H1 (cell line): Measurements from ENCODE around the gene POLR3H. TPM values are rescaled to one million over a fixed set of nuclear protein-coding genes. Genes with fewer than 3 reads are reported as not detected.

Experiments
- CTCF ChIA-PET: fragments of 300-600 bp; sonication (Branson Sonifier 250); formaldehyde crosslinking; loops from one replicate; lab custom pipeline; 2021; ENCODE audit not compliant: partially characterized antibody; lab: Charles Lee
- POLR2A ChIA-PET: fragments of 300-600 bp; sonication (Branson Sonifier 250); formaldehyde crosslinking; loops from one replicate; lab custom pipeline; 2021; ENCODE audit warnings: inconsistent platforms; ENCODE audit not compliant: partially characterized antibody; lab: Charles Lee
- DNase-seq, 2 experiments: peaks; one replicate each; pipeline versions ENCODE4 v3.0.0 to v3.0.0-alpha.2; 2010 to 2022; ENCODE audit warnings: low spot score in 2 of 2, low read depth in 1 of 2, mixed read lengths in 1 of 2
- FAIRE-seq: peaks from 2 replicates; lab custom pipeline; 2011; peaks lifted over from hg19 to GRCh38; lab: Jason Lieb, UNC
- H2AFZ ChIP-seq: 2 replicates; pipeline ENCODE4 v1.8.1; 2012; ENCODE audit warnings: low read length, inconsistent platforms
- H2AK5ac ChIP-seq: 2 replicates; pipeline ENCODE4 v1.6.1; 2013; ENCODE audit warnings: low read depth, low read length
- H2BK120ac ChIP-seq: replicated peaks from 2 replicates; pipeline ENCODE3; 2013; ENCODE audit warnings: low read depth, low read length, inconsistent platforms
- H2BK12ac ChIP-seq: 2 replicates; pipeline ENCODE4 v1.6.1; 2013; ENCODE audit warnings: low read depth, low read length
- H2BK15ac ChIP-seq: 2 replicates; pipeline ENCODE4 v1.6.1; 2013; ENCODE audit warnings: low read length
- H2BK20ac ChIP-seq: 2 replicates; pipeline ENCODE4 v1.6.1; 2013; ENCODE audit warnings: low read length
- H2BK5ac ChIP-seq: 2 replicates; pipeline ENCODE4 v1.6.1; 2013; ENCODE audit warnings: low read depth, low read length
- H3K14ac ChIP-seq: 2 replicates; pipeline ENCODE4 v1.6.1; 2013; ENCODE audit warnings: inconsistent platforms; ENCODE audit not compliant: insufficient read length
- H3K18ac ChIP-seq: 2 replicates; pipeline ENCODE4 v1.6.1; 2013; ENCODE audit warnings: low read length; ENCODE audit errors: extremely low read depth
- H3K23ac ChIP-seq: 2 replicates; pipeline ENCODE4 v1.6.1; 2013; ENCODE audit warnings: inconsistent platforms; ENCODE audit not compliant: insufficient read length
- H3K23me2 ChIP-seq: 2 replicates; pipeline ENCODE4 v1.6.1; 2013; ENCODE audit warnings: low read depth, low read length
- H3K27ac ChIP-seq: 2 replicates; pipeline ENCODE4 v1.6.1; 2011; ENCODE audit warnings: low read depth, low read length, inconsistent platforms
- H3K27me3 ChIP-seq, 4 experiments: replicated peaks in 1 of 4; 1 replicate in 1 of 4; 2 replicates in 3 of 4; pipeline versions ENCODE4 v1.6.1 to v1.8.1; 2011 to 2013; ENCODE audit warnings: low read length in 3 of 4, mild to moderate bottlenecking in 3 of 4, inconsistent platforms in 2 of 4, mixed read lengths in 2 of 4, moderate library complexity in 1 of 4; ENCODE audit not compliant: control insufficient read depth in 3 of 4, insufficient read depth in 3 of 4; ENCODE audit errors: extremely low read depth in 1 of 4
- H3K36me3 ChIP-seq, 4 experiments: 2 replicates each; pipeline versions ENCODE4 v1.6.1 to v1.8.1; 2011 to 2013; ENCODE audit warnings: mild to moderate bottlenecking in 4 of 4, low read length in 3 of 4, moderate library complexity in 2 of 4, control low read depth in 1 of 4, inconsistent platforms in 1 of 4; ENCODE audit not compliant: insufficient read depth in 4 of 4, control insufficient read depth in 2 of 4
- H3K4ac ChIP-seq: replicated peaks from 2 replicates; pipeline ENCODE3; 2013; ENCODE audit warnings: low read length, low read depth, mixed read lengths, inconsistent platforms; ENCODE audit not compliant: insufficient read length
- H3K4me1 ChIP-seq, 4 experiments: replicated peaks in 1 of 4; 1 replicate in 1 of 4; 2 replicates in 3 of 4; pipeline versions ENCODE4 v1.6.1 to v1.8.1; 2011 to 2013; ENCODE audit warnings: low read length in 3 of 4, inconsistent platforms in 2 of 4, mixed read lengths in 1 of 4; ENCODE audit not compliant: insufficient read depth in 4 of 4, control insufficient read depth in 3 of 4
- H3K4me2 ChIP-seq, 2 experiments: 2 replicates each; pipeline versions ENCODE4 v1.6.1 to v1.8.1; 2011 to 2013; ENCODE audit warnings: low read depth in 2 of 2, low read length in 2 of 2, control low read depth in 1 of 2, inconsistent platforms in 1 of 2, mild to moderate bottlenecking in 1 of 2; ENCODE audit not compliant: insufficient read depth in 1 of 2
- H3K4me3 ChIP-seq, 4 experiments: fragments of 200-600, 300-600 bp in 1 of 4; sonication (generic), shearing (Covaris generic), sonication (Bioruptor Twin) in 1 of 4; 2 replicates each; pipeline versions ENCODE4 v1.5.1 to v1.8.1; 2011 to 2016; ENCODE audit warnings: low read length in 4 of 4, low read depth in 3 of 4, control low read depth in 2 of 4, inconsistent platforms in 2 of 4, mild to moderate bottlenecking in 2 of 4, mixed read lengths in 1 of 4, moderate library complexity in 1 of 4; ENCODE audit not compliant: insufficient read depth in 2 of 4; ENCODE audit errors: extremely low read depth in 1 of 4
- H3K56ac ChIP-seq: replicated peaks from 2 replicates; pipeline ENCODE3; 2013; ENCODE audit warnings: low read depth, mild to moderate bottlenecking, mixed read lengths, low read length, inconsistent platforms; ENCODE audit not compliant: insufficient read length
- H3K79me1 ChIP-seq: 2 replicates; pipeline ENCODE4 v1.6.1; 2013; ENCODE audit warnings: low read depth, low read length, control low read depth
- H3K79me2 ChIP-seq, 2 experiments: 2 replicates each; pipeline versions ENCODE4 v1.6.1 to v1.8.1; 2012 to 2013; ENCODE audit warnings: low read length in 2 of 2, mild to moderate bottlenecking in 2 of 2, inconsistent platforms in 1 of 2; ENCODE audit not compliant: insufficient read depth in 2 of 2, control insufficient read depth in 1 of 2
- H3K9ac ChIP-seq, 4 experiments: replicated peaks in 1 of 4; 1 replicate in 1 of 4; 2 replicates in 3 of 4; pipeline versions ENCODE4 v1.6.1 to v1.8.1; 2011 to 2013; ENCODE audit warnings: low read depth in 3 of 4, low read length in 3 of 4, control low read depth in 2 of 4, mild to moderate bottlenecking in 2 of 4, moderate library complexity in 2 of 4, inconsistent platforms in 1 of 4; ENCODE audit errors: extremely low read depth in 1 of 4
- H3K9me3 ChIP-seq, 2 experiments: 2 replicates each; pipeline versions ENCODE4 v1.6.1 to v1.8.1; 2012 to 2013; ENCODE audit warnings: mild to moderate bottlenecking in 2 of 2, moderate library complexity in 2 of 2, control low read depth in 1 of 2, inconsistent platforms in 1 of 2, low read depth in 1 of 2, low read length in 1 of 2, mixed read lengths in 1 of 2; ENCODE audit not compliant: insufficient read depth in 2 of 2
- H4K20me1 ChIP-seq, 2 experiments: replicated peaks in 1 of 2; 2 replicates each; pipeline versions ENCODE3 to v1.8.1; 2011 to 2013; ENCODE audit warnings: inconsistent platforms in 2 of 2, low read length in 2 of 2, mild to moderate bottlenecking in 1 of 2; ENCODE audit not compliant: insufficient read depth in 2 of 2, control insufficient read depth in 1 of 2
- H4K5ac ChIP-seq: 2 replicates; pipeline ENCODE4 v1.6.1; 2013; ENCODE audit warnings: low read length, low read depth, mixed read lengths, inconsistent platforms; ENCODE audit not compliant: insufficient read length
- H4K8ac ChIP-seq: 2 replicates; pipeline ENCODE4 v1.8.0; 2013; ENCODE audit warnings: mild to moderate bottlenecking, moderate library complexity, low read length, inconsistent platforms; ENCODE audit not compliant: insufficient read depth; ENCODE audit errors: extremely low read depth
- H4K91ac ChIP-seq: replicated peaks from 2 replicates; pipeline ENCODE3; 2013; ENCODE audit warnings: low read length, mixed read lengths, inconsistent platforms; ENCODE audit not compliant: insufficient read length
- JUN ChIP-seq: IDR thresholded peaks from 2 replicates; pipeline ENCODE4 v1.6.1; 2011; ENCODE audit warnings: low read depth, mild to moderate bottlenecking, improper control_type of control experiment, low read length
- WGBS, 2 experiments: shearing (Covaris generic) in 1 of 2; methylation state at CpG; one replicate each; pipeline versions ENCODE4 v1.1.6 to v1.1.7; 2013 to 2015; ENCODE audit warnings: low lambda C conversion rate in 2 of 2, mixed read lengths in 2 of 2, inconsistent platforms in 1 of 2, low coverage in 1 of 2, missing lambda C conversion rate in 1 of 2; ENCODE audit not compliant: insufficient replicate concordance in 2 of 2, insufficient coverage in 1 of 2, insufficient read length in 1 of 2; ENCODE audit errors: extremely low coverage in 1 of 2, missing lambda C conversion rate in 1 of 2; 5-methylcytosine and 5-hydroxymethylcytosine counted together
- polyA plus RNA-seq, 7 experiments: library from polyadenylated mRNA; depleted of rRNA in 3 of 7; stranded (reverse) in 5 of 7; unstranded in 2 of 7; fragments of >200 nt in 5 of 7; fragments of 200-250 nt in 2 of 7; gene quantifications; 1 replicate in 5 of 7; 2 replicates in 1 of 7; 4 replicates in 1 of 7; pipeline versions ENCODE4 v1.2.1 to v1.2.3, GENCODE V29; 2011 to 2013; ENCODE audit warnings: missing spikeins in 2 of 7, mixed read lengths in 2 of 7
- total RNA-seq: library from RNA; stranded (reverse); fragmentation: NEBNext Ultra II Directional; extraction: Animal tissue kit (Norgen Biotek cat#: 25700); gene quantifications from 2 replicates; pipeline ENCODE4 v1.2.1, GENCODE V29; 2021
- TF ChIP-seq, protein P1 (sequence below): IDR thresholded peaks from 2 replicates; pipeline ENCODE4 v1.6.1; 2012; ENCODE audit warnings: inconsistent platforms
- TF ChIP-seq, protein P2 (sequence below): IDR thresholded peaks from 2 replicates; pipeline ENCODE4 v1.6.1; 2011; ENCODE audit warnings: low read length, improper control_type of control experiment

The POLR3H gene
- total and polyA plus RNA-seq, 2 of the 8 experiments (the other 6 are each of a cell fraction or from before 2014, with no cell fraction given), result 29.7 to 39.2 TPM

DNA sequence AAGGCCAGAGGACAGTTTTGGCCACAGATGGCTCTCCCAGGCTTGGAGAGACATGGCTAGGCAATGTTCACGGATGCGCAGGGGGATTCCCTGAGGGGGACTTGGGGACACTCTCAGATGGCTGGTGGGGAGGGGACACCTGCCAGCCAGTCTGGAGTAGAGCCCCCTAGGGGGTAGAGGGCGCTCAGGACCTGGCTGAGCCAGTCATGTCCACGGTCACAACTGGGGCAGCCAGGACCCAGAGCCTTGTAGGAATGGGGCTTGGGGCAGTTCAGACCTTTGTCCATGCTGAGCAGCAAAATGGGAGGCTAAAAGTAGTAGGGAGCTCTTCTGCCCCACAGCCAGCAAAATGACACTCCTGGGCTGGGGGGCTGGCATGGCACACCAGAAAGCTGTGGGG is 18.2 kb upstream of the POLR3H start:
- DNase-seq (no peak), FAIRE-seq (no peak)
- H3K4me1 ChIP-seq, result peaks cover 4 to 32% (median 21%) of the 10 kb centered on the region in 4 experiments
- no peak overlapping the region for H4K5ac ChIP-seq
- no peaks in the 10 kb centered on the region for H3K79me2 ChIP-seq
- H4K91ac ChIP-seq, result no peak overlapping the region
- CTCF ChIA-PET, result interaction anchor here (0.9 to 16.1 kb wide), 6 partner anchors 9 to 26 kb away, joined by 3 to 169 read pairs (median 4); partner anchors contain the start of gene POLR3H
- H2AFZ ChIP-seq, result no peak overlapping the region
- H3K4me3 ChIP-seq, result no peak overlapping the region
- H2BK15ac ChIP-seq, result no peak overlapping the region
- no peak overlapping the region for H3K14ac ChIP-seq
- H3K79me1 ChIP-seq, result no peaks in the 10 kb centered on the region
- peak overlapping the region in 1 of 2 experiments; percentile 41; a peak in 1 of 4 replicates for H3K4me2 ChIP-seq
- peak overlapping the region; percentile 44; the same call in 1 of the 2 replicates for H2BK5ac ChIP-seq
- H2BK120ac ChIP-seq, result no peak overlapping the region
- H3K23me2 ChIP-seq, result peaks cover 6% of the 10 kb centered on the region; the same call in 1 of the 2 replicates
- H2AK5ac ChIP-seq, result 0 out of 2 replicates have a peak overlapping the region, but pooled peaks have one; percentile 6
- no peak overlapping the region for H3K23ac ChIP-seq
- no peaks in the 10 kb centered on the region for H3K36me3 ChIP-seq
- no peak overlapping the region for H3K18ac ChIP-seq
- H3K27ac ChIP-seq, result no peak overlapping the region
- 88% methylated on average over 4 of the region's 4 CpGs; no CpG with 5 or more reads in 1 of the 2 experiments for WGBS, 2 experiments
- 0 out of 2 replicates have a peak overlapping the region, but pooled peaks have one; percentile 44 for H2BK12ac ChIP-seq
- H4K20me1 ChIP-seq, result no peaks in the 10 kb centered on the region
- no peak overlapping the region for H2BK20ac ChIP-seq
- no peak overlapping the region for H3K4ac ChIP-seq
- H4K8ac ChIP-seq, result peak overlapping the region; percentile 28; the same call in 1 of the 2 replicates
- 0 out of 7 replicates have a peak, but pooled peaks cover 0 to 2% (median 0%) of the 10 kb centered on the region in 4 experiments for H3K27me3 ChIP-seq
- H3K9me3 ChIP-seq, result no peaks in the 10 kb centered on the region
- H3K56ac ChIP-seq, result no peak overlapping the region
- POLR2A ChIA-PET, result interaction anchor here (0.7 to 3.2 kb wide), 9 partner anchors 11 to 116 kb away, joined by 3 to 12 read pairs (median 4); partner anchors contain the start of genes PMM1 and TOB2
- H3K9ac ChIP-seq, result no peak overlapping the region
- TF ChIP-seq, protein P1, sequence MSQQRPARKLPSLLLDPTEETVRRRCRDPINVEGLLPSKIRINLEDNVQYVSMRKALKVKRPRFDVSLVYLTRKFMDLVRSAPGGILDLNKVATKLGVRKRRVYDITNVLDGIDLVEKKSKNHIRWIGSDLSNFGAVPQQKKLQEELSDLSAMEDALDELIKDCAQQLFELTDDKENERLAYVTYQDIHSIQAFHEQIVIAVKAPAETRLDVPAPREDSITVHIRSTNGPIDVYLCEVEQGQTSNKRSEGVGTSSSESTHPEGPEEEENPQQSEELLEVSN, result no peak
- TF ChIP-seq, protein P2, sequence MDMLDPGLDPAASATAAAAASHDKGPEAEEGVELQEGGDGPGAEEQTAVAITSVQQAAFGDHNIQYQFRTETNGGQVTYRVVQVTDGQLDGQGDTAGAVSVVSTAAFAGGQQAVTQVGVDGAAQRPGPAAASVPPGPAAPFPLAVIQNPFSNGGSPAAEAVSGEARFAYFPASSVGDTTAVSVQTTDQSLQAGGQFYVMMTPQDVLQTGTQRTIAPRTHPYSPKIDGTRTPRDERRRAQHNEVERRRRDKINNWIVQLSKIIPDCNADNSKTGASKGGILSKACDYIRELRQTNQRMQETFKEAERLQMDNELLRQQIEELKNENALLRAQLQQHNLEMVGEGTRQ, result no peak
- no peak for TF ChIP-seq JUN
